Stimulated activated CD4-positive, alpha-beta T cell treated with anti-CD3 and anti-CD28 coated beads, Interleukin-1b, Interleukin-23, amount 100 ng/mL, for 24 hours (primary cell): ENCODE measurements around the gene MYO5A.

ENCODE experiments used
- DNase-seq, 4 experiments: peaks; one replicate each; pipeline ENCODE4 v3.0.0-alpha.2; 2020; ENCODE audit warnings: low read depth in 4 of 4, low spot score in 1 of 4

The MYO5A gene

GRCh38 chr15:52378746-52379394, 149.8 kb downstream of the MYO5A start:
- DNase-seq, result no peak

GRCh38 chr15:52370010-52370409, 158.7 kb downstream of the MYO5A start:
- DNase-seq, result no peak

GRCh38 chr15:52369455-52369854, 159.2 kb downstream of the MYO5A start:
- DNase-seq, result no peak

- no peak for DNase-seq
These were observed 159.7 kb downstream of the MYO5A start for GRCh38 chr15:52369030-52369429.

GRCh38 chr15:52368402-52368801, 160.3 kb downstream of the MYO5A start:
- DNase-seq, result no peak

GRCh38 chr15:52362497-52362896, 166.2 kb downstream of the MYO5A start:
- no peak for DNase-seq

- DNase-seq, result no peak
These were observed 166.6 kb downstream of the MYO5A start for GRCh38 chr15:52361975-52362494.

GRCh38 chr15:52361494-52361893, 167.2 kb downstream of the MYO5A start:
- DNase-seq, result no peak

GRCh38 chr15:52360229-52361203, 168.2 kb downstream of the MYO5A start:
- DNase-seq, result no peak

GRCh38 chr15:52359722-52360121, 169.0 kb downstream of the MYO5A start:
- no peak for DNase-seq

- DNase-seq, result no peak
These were observed 170.7 kb downstream of the MYO5A start for GRCh38 chr15:52357949-52358348.

- DNase-seq, result no peak
These were observed 176.6 kb downstream of the MYO5A start for GRCh38 chr15:52352086-52352485.

- DNase-seq, result no peak
These were observed 177.3 kb downstream of the MYO5A start for GRCh38 chr15:52351206-52351908.

- DNase-seq, result no peak
These were observed 178.3 kb downstream of the MYO5A start for GRCh38 chr15:52350423-52350822.

GRCh38 chr15:52349052-52349700, 179.5 kb downstream of the MYO5A start:
- DNase-seq, result no peak

- no peak for DNase-seq
These were observed 180.5 kb downstream of the MYO5A start for GRCh38 chr15:52348056-52348745.

GRCh38 chr15:52344592-52344991, 184.1 kb downstream of the MYO5A start:
- DNase-seq, result no peak

GRCh38 chr15:52343831-52344230, 184.8 kb downstream of the MYO5A start:
- DNase-seq, result no peak

GRCh38 chr15:52340093-52340492, 188.6 kb downstream of the MYO5A start:
- no peak for DNase-seq

GRCh38 chr15:52338891-52339290, 189.8 kb downstream of the MYO5A start:
- no peak for DNase-seq
